ENCODE results near the gene IPO5. TPM values are rescaled to one million over a fixed set of nuclear protein-coding genes. Genes with fewer than 3 reads are reported as not detected.
"Not testable (repeated sequence)": the region's sequence is repeated elsewhere in the genome, so short reads cannot be mapped to it uniquely, and the experiment has no call there.

Gene IPO5
- total RNA-seq, 1 donor from 2014 or later: 121 TPM

- intact Hi-C loops (cut with micrococcal nuclease): not testable (repeated sequence)
Observed at GRCh38 chr13:98004997-98005396, 51.5 kb downstream of the IPO5 start.

GRCh38 chr13:98007001-98007400 lies 53.5 kb downstream of the IPO5 start:
- intact Hi-C loops (cut with micrococcal nuclease): no loop called here

- intact Hi-C loops (cut with micrococcal nuclease): no loop called here
Observed at GRCh38 chr13:98013241-98013640, 59.8 kb downstream of the IPO5 start.

- intact Hi-C loops (cut with micrococcal nuclease): no loop called here
Observed at GRCh38 chr13:98014766-98015165, 61.3 kb downstream of the IPO5 start.

GRCh38 chr13:98018293-98018692 lies 64.8 kb downstream of the IPO5 start:
- intact Hi-C loops (cut with micrococcal nuclease): no loop called here

- intact Hi-C loops (cut with micrococcal nuclease): no loop called here
Observed at GRCh38 chr13:98019186-98019585, 65.7 kb downstream of the IPO5 start.

GRCh38 chr13:98020271-98020670 lies 66.8 kb downstream of the IPO5 start:
- intact Hi-C loops (cut with micrococcal nuclease): no loop called here

- intact Hi-C loops (cut with micrococcal nuclease): loop anchor here (2.0 kb wide), 1 partner anchor 13 kb away; no protein-coding TSS in a partner anchor
Observed at GRCh38 chr13:98022210-98022609, 68.7 kb downstream of the IPO5 start.

- intact Hi-C loops (cut with micrococcal nuclease): no loop called here
Observed at GRCh38 chr13:98025480-98026025, 72.1 kb downstream of the IPO5 start.

GRCh38 chr13:98026457-98026857 lies 73.0 kb downstream of the IPO5 start:
- intact Hi-C loops (cut with micrococcal nuclease): no loop called here

GRCh38 chr13:98032168-98032567 lies 78.7 kb downstream of the IPO5 start:
- intact Hi-C loops (cut with micrococcal nuclease): no loop called here

GRCh38 chr13:98033277-98034247 lies 80.1 kb downstream of the IPO5 start:
- intact Hi-C loops (cut with micrococcal nuclease): no loop called here

- intact Hi-C loops (cut with micrococcal nuclease): no loop called here
Observed at GRCh38 chr13:98035373-98035772, 81.9 kb downstream of the IPO5 start.

- intact Hi-C loops (cut with micrococcal nuclease): not testable (repeated sequence)
Observed at GRCh38 chr13:98036564-98037302, 83.3 kb downstream of the IPO5 start.

GRCh38 chr13:98039261-98039660 lies 85.8 kb downstream of the IPO5 start:
- intact Hi-C loops (cut with micrococcal nuclease): no loop called here

GRCh38 chr13:98039964-98040363 lies 86.5 kb downstream of the IPO5 start:
- intact Hi-C loops (cut with micrococcal nuclease): no loop called here

- intact Hi-C loops (cut with micrococcal nuclease): no loop called here
Observed at GRCh38 chr13:98041081-98041820, 87.8 kb downstream of the IPO5 start.

- intact Hi-C loops (cut with micrococcal nuclease): no loop called here
Observed at GRCh38 chr13:98044301-98044700, 90.8 kb downstream of the IPO5 start.

- intact Hi-C loops (cut with micrococcal nuclease): not testable (repeated sequence)
Observed at GRCh38 chr13:98047785-98048184, 94.3 kb downstream of the IPO5 start.

GRCh38 chr13:98048265-98048664 lies 94.8 kb downstream of the IPO5 start:
- intact Hi-C loops (cut with micrococcal nuclease): no loop called here

- intact Hi-C loops (cut with micrococcal nuclease): no loop called here
Observed at GRCh38 chr13:98050041-98050466, 96.6 kb downstream of the IPO5 start.

All from T-helper 1 cell treated with Interleukin-12 subunit alpha and Interleukin-12 subunit beta and Interleukin-4 antibody, amounts not matched to agents 30 ng/mL and 1 ng/mL, for 36 hours (primary cell).